NB4 (cell line): ENCODE results near the gene ABI3.

Experiments used
- CTCF ChIP-seq: IDR thresholded peaks from one replicate; pipeline ENCODE4 v1.5.1; 2012; ENCODE audit warnings: low read depth, low read length
- MAX ChIP-seq: IDR thresholded peaks from 2 replicates; pipeline ENCODE4 v1.6.1; 2011; ENCODE audit warnings: low read depth, low read length
- POLR2A ChIP-seq: IDR thresholded peaks from 2 replicates; pipeline ENCODE4 v1.6.1; 2011; ENCODE audit warnings: mild to moderate bottlenecking; ENCODE audit not compliant: insufficient read length; ENCODE audit errors: extremely low read depth

GRCh38 chr17:49170216-49170615 lies 40.3 kb upstream of the ABI3 start:
- TF ChIP-seq POLR2A (no peak), CTCF (no peak), MAX (no peak)
